ENCODE measurements around the gene IL21R.

IL21R gene

DNA sequence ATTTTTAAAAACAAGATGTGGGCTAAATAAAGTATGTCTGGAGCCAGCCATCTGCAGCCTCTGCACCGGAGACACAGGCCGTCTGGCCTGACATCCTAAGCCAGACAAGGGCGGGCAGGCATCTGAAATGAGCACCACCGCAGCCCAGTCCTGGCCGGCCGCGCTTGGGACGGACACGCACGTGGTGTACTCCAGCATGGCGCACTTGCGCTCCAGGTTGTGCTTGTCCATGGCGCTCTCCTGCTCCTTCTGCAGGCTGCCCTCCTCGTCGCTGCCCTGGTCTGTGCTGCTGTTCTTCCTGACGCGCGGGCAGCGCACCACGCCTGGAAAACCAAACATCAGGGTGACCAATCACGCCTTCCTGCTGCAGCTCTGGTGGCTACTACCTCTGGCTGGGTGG lies 87.4 kb downstream of the IL21R start:
- no peak for DNase-seq (ENCODE audit: low read depth)

DNA sequence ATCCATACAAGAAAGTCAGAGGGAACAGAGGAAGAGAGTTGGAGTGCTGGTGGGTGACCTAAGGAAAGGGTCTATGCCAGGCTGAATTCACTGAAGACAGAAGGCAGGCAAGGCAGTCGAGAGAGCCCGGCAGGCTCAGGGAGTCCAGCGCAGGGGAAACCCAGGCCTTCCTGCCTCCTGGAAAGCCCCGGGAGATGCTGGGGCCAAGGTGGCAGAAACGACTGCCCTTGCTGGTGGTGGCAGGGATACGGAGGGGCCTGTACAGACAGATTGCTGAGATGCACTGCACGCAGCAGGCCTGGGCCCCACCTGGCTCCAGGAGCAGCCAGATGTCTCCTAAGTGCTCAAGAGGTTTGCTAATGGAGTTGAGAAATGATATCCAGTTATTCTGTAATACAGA lies 87.9 kb downstream of the IL21R start:
- DNase-seq (ENCODE audit: low read depth): no peak

DNA sequence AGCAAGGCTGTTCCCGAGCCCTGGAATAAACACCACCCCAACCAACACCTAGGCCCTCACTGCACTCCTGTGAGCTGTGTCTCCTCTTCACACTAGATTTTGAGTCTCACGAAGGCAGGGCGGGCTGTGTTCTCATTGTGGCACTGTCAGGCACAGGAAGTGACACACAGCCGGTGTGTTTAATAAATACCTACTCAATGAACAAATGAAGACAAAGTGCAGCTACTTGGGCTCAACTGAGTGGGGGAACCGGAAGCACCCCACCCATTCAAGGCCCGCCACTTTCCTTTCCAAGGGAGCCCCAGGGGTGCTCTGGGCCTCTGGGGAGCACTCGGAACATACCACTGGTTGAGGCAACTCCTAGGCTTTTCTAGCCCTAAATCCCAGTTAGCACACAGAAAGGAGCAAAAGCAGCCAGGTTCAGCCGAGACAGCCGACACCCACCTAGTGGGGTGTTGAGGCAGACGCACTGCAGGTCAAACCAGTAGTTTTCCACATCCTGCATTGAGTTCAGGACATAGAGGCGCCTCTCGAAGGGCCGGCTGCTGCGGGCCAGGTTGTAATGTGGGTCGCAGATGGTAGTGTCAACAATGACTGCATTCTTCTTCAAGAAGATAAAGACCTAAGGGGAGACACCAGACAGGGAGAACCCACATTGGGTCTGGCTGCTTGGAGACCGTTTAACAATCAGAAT lies 90.1 kb downstream of the IL21R start:
- DNase-seq (ENCODE audit: low read depth): no peak

DNA sequence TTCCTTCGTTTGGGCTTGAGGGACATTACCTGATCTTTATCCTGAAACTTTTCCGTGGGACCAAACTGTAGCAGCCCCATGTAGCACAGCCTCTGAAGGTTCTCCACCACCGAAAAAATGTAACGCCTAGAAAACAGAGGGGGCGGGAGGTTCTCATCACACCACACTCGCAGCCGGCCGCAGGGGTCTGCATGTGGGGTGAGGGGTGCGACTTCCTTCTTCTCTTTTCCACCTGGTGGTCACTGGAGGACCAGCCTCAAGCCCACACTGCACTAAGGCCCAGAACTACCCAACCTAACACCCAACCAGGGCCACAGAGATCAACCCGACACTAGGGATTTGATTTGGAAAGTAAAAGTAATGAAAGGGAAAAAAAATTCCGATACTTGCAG lies 90.6 kb downstream of the IL21R start:
- no peak for DNase-seq (ENCODE audit: low read depth)

DNA sequence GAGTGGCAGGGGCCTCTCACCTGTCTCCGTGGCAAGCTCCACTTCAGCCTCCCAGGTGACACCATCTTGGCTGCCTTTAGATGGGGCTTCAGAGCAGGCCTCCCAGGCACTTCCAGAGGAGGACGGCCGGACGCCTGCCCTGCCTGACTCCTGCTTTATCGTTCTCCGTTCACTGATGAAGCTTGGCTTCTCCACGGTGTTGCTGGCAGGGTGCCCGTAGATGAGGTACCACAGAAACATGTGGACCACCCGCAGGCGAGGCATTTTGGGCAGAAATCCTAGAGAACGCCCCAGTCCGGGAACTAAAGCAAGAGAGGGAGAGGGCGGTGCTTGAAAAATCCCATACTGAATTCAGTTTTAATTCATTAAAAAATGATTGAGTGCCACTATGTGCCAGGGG lies 93.2 kb downstream of the IL21R start:
- DNase-seq (ENCODE audit: low read depth): no peak

DNA sequence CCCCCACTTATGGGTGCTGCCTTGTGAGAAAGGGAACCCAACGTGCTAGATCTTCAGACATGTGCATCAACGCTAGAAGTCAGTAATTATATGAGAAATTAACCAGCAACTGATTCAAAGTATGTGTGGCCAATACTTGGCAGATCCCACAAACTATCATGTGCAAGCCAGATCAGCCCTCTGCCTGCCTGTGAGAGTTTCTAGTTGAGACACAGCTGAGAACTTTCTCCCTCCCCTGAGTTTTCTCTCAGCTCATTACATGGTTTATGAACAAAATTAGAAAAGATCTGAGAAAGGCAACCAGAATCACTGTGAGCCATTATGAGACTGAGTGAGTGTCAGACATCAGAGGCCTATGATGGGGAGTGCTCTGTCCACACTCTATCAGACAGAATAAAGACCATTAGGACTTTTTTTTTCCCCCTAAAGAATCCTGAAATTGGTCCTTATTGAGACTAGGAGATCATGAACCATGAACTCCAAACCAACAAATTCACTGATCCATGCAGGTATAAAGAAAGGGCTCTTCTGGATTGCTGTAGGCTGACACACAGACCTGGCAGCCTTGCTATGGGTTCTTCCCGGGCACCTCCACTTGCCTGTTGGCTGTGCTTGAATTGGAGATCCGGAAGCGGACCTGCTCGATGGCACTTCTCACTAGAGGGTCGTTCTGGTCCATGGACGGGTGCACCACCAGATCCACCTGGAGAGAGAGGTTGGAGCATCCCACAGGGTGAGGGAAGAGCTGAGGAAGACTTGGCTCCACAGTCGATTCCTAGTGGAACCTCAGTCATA lies 96.3 kb downstream of the IL21R start:
- DNase-seq (ENCODE audit: low read depth): no peak

DNA sequence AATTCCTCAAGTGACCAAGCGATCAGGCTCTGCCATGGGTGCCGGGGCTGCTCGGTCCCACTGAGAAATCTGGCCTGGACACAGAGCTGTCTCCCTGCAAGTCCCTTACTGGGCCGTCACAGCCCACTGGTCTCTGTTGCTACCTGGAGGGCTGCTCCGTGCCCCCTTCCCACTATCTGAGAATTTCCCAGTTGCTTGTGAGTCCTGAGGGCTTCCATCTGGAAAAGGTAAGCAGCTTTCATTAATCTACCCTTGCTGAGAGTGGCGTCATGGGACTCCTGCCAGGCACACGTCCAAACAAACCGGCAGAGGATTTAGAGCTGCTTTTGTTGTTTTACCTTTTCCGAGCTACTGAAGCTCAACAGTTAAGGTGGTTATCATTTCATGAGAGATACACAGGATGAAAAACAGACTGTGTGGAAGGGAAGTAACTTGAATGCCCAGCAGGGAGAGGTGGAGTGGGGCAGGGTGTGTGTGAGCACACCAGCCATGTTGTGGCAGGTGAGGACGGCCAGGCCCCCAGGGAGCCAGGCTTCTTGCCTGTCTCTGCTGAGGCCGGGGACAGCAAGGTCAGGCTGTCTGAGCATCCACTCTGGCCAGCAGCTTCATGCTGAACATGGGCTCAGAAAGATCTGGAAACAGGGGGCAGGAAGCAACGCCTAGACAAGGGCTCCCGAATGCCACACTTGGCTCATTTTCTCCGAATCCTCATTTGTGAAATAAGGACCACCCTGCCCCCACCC lies 97.1 kb downstream of the IL21R start:
- no peak for DNase-seq (ENCODE audit: low read depth)

DNA sequence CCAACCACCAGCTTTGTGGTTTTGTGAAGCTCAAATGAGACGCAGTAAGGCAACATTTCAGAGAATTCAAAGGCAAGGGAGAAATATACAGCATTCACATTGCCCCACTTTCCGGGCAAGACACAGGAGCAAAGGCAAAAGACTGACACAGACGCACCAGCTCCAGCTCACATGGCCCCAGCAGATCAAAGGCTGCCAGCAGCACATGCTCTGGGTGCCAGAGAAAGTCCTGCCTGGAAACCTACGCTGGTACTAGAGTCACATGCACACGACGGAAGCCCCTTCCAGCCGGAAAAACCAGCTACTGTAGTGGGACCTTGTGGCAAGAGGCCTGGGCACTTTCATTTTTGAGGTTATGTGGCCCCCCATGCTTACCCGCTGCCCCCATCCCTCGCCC lies 97.7 kb downstream of the IL21R start:
- DNase-seq (ENCODE audit: low read depth): no peak

DNA sequence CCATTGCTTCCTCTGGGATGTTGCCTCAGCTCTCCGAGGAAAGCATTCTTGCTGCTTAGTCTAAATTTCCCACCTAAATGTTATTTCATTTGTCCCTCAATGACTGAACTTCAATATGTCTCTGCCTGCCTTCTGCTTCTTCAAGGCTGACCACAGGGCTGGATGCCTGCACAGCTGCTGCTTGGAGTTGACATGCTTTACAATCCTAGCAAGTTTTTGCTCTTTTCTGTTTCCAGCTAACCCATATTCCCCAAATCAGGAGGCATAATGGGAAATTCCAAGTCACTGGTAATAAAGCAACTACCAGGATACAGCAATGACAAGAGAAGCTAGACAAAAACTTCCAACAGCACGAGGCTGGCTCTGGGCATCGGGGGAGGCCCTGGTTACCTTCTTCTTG lies 98.8 kb downstream of the IL21R start:
- DNase-seq (ENCODE audit: low read depth): no peak
